HG03439 (cell line): ENCODE data around the gene RO60.

Source experiments
- ATAC-seq: cut with Tn5 transposase; IDR thresholded peaks from one replicate; pipeline ENCODE4 v1.9.1; 2021; ENCODE audit warnings: mild to moderate bottlenecking, moderate library complexity; ENCODE audit not compliant: unreplicated experiment

RO60 gene

DNA sequence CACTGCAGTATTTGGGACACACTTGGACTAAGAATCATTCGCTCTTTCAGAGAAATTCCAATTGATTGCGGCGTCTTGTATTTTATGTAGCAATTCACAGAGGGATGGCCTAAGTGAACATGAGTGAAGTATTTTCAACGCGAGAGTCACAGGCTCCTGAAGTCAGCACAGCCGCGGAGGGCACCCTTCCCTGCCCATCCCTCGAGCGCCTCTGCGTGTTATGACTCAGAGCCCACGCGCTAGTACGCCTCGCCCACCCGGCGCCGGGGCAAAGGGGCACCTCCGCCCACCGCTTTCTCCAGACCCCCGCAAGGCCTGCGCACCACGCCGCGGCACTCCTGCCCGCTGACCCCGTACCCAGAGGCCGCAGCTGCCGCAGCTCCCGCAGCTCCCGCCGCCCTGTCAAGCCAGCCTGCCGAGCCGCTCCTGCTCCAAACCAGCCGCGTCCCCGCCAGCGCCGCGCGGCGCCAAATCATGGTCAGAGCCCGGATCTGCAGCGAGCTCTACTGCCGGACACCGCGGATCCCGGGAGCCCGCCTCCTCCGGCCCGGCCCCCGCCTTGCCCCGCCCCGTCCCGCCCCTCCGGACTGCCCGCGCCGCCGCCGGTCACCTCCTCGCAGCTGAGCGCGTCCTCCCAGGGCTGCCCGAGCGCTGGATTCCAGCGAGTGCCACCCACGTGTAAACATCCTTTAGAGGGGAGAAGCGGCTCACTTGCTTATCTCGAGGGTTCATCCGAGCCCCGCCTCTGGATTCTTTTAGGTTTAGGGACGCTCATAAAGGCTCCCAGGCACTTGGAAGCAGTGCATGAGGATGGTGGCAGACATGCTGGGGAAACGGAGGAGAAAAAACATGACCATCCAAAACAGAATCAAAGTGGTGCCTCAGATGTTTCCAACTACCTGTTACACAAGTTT, 45.8 kb downstream of the RO60 start, which contains the start of gene GLRX2:
Gene GLRX2 (minus strand): TSS at position 508 of the 914 bp plus-strand sequence. CDS start 32 bp downstream, at position 476.
- ATAC-seq, result peak; percentile 93

DNA sequence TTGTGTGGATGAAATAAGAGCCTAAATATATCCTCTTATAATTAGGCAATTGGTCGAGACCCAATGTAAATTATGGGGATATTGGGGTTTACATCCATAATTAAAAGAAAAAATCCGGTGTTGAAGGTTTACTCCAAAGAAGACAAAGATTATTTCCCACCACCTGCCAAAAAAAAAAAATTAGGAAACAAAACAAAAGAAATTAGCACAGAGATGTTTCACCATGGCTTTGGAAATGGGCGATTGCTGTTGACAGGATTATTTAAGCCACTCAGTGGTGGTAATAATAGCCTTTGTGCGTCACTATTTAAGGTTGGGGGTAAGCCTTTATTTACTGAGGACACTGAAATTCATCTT, 46.4 kb downstream of the RO60 start:
- no peak for ATAC-seq

- ATAC-seq, result no peak
These were observed 49.1 kb downstream of the RO60 start for GRCh38 chr1:193108471-193108870.
